GM12865 (cell line): ENCODE data around the gene DPYSL4.

Experiments
- DNase-seq: peaks from one replicate; pipeline ENCODE4 v3.0.0; 2010; ENCODE audit warnings: low read depth
- H3K4me3 ChIP-seq: 2 replicates; pipeline ENCODE4 v1.5.1; 2011; ENCODE audit warnings: mild to moderate bottlenecking, low read depth, low read length, control low read depth
- TF ChIP-seq, protein P1 (sequence below): IDR thresholded peaks from 2 replicates; pipeline ENCODE4 v1.5.1; 2011; ENCODE audit warnings: low read length, control low read depth, low read depth, inconsistent platforms; ENCODE audit not compliant: insufficient read depth; ENCODE audit errors: missing control alignments

The DPYSL4 gene

DNA sequence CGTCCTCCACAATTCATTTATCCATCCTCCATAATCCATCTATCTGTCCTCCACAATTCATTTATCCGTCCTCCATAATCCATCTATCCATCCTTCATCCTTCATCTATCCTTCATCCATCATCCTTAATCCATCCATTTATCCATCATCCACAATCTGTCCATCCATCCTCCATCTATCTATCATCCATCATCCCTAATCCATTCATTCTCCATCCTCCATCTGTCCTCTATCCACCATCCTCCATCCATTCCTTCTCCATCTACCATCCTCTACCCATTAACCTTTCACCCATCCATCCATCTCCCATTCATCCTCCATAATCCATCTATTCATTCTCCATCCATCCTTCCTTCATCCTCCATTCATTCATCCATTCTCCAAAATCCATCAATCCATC lies 36.0 kb upstream of the DPYSL4 start:
- no peak overlapping the region for H3K4me3 ChIP-seq
- no peak for DNase-seq
- TF ChIP-seq, protein P1, sequence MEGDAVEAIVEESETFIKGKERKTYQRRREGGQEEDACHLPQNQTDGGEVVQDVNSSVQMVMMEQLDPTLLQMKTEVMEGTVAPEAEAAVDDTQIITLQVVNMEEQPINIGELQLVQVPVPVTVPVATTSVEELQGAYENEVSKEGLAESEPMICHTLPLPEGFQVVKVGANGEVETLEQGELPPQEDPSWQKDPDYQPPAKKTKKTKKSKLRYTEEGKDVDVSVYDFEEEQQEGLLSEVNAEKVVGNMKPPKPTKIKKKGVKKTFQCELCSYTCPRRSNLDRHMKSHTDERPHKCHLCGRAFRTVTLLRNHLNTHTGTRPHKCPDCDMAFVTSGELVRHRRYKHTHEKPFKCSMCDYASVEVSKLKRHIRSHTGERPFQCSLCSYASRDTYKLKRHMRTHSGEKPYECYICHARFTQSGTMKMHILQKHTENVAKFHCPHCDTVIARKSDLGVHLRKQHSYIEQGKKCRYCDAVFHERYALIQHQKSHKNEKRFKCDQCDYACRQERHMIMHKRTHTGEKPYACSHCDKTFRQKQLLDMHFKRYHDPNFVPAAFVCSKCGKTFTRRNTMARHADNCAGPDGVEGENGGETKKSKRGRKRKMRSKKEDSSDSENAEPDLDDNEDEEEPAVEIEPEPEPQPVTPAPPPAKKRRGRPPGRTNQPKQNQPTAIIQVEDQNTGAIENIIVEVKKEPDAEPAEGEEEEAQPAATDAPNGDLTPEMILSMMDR, result no peak

DNA sequence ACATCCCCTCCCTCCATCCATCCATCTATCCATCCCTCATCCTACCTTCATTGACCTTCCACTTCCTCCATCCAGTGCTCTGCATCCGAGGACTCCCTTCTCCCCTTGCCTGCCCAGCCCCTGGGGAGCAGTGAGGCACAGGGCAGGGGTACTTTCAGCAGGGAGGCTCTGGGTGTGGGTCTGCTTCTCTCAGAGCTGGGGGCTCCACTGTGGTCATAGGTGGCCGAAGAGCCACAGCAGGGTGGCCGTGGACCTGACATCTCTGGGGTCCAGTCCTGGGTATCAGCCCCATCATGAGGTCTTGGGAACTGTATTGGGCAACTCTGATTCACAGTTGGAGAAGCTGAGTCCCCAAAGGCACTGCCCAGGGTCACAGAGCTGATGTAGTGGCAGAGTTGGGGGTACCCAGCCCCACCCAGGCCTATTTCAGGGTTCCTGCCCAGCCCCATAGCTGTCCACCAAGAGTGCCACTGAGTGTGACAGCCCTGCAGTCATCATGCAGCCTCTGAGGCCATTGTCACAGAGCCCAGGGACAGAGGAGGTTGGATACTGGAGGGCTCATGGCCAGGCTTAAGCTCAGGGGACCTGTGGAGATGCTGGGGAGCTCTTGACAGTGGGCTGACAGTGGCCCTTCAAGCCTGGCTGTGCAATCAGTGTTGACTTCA lies 35.3 kb upstream of the DPYSL4 start:
- no peak for DNase-seq
- TF ChIP-seq, protein P1, result no peak
- no peak overlapping the region for H3K4me3 ChIP-seq

DNA sequence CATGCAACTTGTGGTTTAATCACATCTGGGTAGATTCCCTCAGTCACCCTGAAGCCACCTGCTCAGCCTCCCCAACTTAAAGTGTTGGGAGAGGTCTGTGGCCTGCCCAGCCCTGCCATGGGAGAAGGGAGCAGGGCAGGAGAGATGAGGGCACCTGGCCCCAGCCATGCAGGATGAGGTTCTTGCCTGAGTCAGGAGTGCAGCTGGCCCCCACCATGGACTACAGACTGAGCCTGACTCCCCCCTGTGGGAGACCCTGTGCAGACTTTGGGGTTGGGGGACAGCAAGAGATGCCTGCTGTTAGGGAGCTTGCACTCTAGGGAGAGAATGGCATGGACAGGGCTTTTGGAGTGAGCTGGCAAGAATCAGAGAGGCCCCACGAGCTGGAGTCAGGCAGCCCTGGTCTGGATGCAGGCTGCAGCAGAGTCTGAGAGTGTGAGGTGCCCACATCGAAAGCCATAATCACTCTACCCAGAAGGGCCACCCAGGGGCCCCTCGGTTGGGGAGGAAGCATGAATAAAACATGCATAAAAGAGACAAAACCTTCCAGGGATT lies 34.7 kb upstream of the DPYSL4 start:
- no peak for DNase-seq
- TF ChIP-seq, protein P1, result no peak
- H3K4me3 ChIP-seq, result no peak overlapping the region

DNA sequence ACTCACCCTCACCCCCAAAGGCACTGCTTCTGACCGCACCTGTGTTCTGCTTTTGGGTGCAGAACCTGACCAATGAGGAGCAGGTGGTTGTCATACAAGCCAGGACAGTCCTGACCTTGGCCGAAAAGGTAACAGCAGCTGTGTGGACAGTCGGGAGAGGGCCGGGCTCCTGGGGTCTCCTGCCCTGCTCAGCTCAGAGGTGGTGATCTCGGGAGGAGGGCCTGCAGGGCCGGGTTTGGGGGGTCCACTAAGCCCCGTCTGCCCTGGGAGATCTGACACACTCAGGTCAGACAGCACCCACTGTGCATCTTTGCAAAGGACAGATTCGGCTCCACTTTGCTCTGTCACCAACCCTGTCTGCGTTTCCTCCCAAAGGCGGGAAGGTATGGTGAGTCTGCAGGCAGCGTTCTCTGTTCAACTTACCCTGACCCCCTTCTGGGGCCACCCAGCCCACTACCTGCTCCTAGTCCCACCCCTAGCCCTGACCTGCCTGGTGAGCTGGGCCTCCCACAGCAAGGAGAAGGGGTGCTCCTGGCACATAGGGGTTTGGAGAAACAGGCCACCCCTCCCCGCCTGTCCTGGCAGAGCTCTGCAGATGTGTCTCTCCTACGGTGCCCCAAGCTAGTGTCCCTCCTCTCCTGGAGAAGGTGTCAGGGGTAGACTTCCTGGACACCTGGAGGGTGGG lies 33.7 kb upstream of the DPYSL4 start:
- no peak overlapping the region for H3K4me3 ChIP-seq
- DNase-seq, result no peak
- TF ChIP-seq, protein P1, result no peak

DNA sequence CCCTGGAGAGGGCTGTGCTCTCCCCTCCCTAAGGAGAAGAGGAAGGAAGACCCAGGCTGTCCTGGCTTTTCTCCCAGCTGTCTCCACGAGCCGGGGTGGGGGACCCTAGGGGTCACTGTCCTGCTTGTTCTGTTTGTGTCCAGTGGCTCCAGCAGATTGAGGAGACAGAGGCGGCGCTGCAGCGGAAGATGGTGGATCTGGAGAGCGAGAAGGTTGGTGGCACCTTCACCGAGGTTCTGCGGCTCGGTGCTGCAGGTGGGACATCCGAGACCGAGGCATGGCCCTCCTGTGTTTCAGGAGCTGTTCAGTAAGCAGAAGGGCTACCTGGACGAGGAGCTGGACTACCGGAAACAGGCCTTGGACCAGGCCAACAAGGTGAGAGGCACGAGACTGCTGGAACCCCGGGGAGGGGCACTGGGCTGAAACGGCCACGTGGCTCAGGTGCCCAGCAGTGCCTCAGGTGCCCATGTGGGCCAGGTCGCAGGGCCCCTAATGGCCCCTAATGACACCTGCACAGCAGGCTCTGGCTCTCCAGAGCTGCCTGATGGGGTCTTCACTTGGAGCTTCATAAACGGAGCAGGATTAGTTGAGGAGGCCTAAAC lies 33.0 kb upstream of the DPYSL4 start:
- DNase-seq, result no peak
- no peak overlapping the region for H3K4me3 ChIP-seq
- TF ChIP-seq, protein P1, result no peak

DNA sequence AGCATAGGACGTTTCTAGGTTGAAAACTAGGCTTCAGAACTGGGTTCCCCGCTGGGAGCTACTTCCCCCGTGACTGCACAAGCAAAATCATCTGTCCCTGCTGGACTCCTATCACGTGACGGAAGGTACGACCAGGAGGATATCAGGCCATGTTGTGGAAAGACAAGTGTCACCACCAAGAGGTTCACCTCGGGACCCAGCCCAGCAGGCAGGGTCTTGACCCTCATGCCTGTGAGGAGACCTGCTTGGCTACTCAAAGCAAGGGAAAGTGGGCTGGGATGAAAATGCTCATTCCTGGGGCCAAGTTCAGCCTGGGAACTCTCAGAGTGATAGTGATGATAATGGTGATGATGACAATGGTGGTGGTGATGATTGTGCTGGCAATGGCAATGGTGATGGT lies 32.3 kb upstream of the DPYSL4 start:
- H3K4me3 ChIP-seq, result no peak overlapping the region
- TF ChIP-seq, protein P1, result no peak
- DNase-seq, result no peak

DNA sequence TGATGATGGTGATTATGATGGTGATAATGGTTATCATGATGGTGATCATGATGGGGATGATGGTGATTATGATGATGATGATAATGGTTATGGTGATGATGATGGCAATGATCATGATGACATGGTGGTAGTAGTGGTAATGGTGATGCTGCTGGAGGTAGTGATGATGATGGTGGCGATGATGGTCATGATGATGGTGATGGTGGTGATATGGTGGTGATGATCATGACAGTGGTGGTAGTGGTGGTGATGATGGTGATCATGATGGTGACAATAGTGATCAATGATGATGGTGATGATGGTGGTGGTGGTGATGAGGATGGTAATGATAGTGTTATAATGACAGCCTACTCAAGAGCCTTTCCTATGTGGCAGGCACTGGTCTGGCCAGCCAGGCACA lies 31.8 kb upstream of the DPYSL4 start:
- TF ChIP-seq, protein P1, result no peak
- no peak for DNase-seq

More for the DNA sequence above, 31.8 kb upstream of the DPYSL4 start:
- H3K4me3 ChIP-seq, result no peak overlapping the region
